Nephron (organoid): Measurements from ENCODE around the gene ASRGL1.
"Not testable (repeated sequence)": the region's sequence is repeated elsewhere in the genome, so short reads cannot be mapped to it uniquely, and the experiment has no call there.

ENCODE experiments used
- H3K27ac Mint-ChIP-seq, 3 experiments: 2 replicates each; pipeline ENCODE4 v1.8.0; 2020; ENCODE audit warnings: mixed read lengths in 3 of 3, mild to moderate bottlenecking in 2 of 3, moderate library complexity in 1 of 3
- H3K27me3 Mint-ChIP-seq: 2 replicates; pipeline ENCODE4 v1.8.0; 2021; ENCODE audit warnings: low read depth, mild to moderate bottlenecking, moderate library complexity, mixed read lengths
- H3K36me3 Mint-ChIP-seq: 2 replicates; pipeline ENCODE4 v1.8.0; 2020; ENCODE audit warnings: low read depth, mixed read lengths
- H3K4me1 Mint-ChIP-seq: 2 replicates; pipeline ENCODE4 v1.8.0; 2020; ENCODE audit warnings: mixed read lengths
- H3K4me3 Mint-ChIP-seq, 3 experiments: 2 replicates each; pipeline ENCODE4 v1.8.0; 2020; ENCODE audit warnings: mild to moderate bottlenecking in 3 of 3, mixed read lengths in 3 of 3, moderate library complexity in 2 of 3
- H3K9me3 Mint-ChIP-seq: 2 replicates; pipeline ENCODE4 v1.8.0; 2020; ENCODE audit warnings: mixed read lengths
- CTCF ChIP-seq, 3 experiments: fragments of 200-600 bp; sonication (generic); IDR thresholded peaks; one replicate each; pipeline ENCODE4 v1.5.0; 2021; ENCODE audit warnings: antibody characterized with exemption in 3 of 3; ENCODE audit not compliant: unreplicated experiment in 3 of 3

The ASRGL1 gene

DNA sequence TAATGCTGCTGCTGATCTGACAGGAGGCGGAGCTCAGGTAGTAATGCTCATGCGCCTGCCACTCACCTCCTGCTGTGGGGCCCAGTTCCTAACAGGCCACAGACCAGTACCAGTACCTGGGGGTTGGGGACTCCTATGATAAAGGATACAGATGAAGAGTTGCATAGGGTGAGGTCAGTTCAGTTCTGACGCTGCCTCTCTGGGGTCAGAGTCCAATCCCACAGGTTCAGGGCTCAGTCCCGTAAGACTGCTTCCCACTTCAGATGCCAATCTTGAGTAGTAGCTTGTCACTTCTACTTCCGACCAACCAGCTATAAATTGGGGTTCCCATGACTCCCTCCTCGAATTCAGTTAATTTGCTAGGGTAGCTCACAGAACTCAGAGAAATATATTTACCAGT, 8.6 kb downstream of the ASRGL1 start:
- H3K27ac Mint-ChIP-seq, result no peak overlapping the region
- H3K4me3 Mint-ChIP-seq, result no peak overlapping the region
- no peaks in the 10 kb centered on the region for H3K4me1 Mint-ChIP-seq

GRCh38 chr11:62352355-62353336, 15.4 kb downstream of the ASRGL1 start:
- TF ChIP-seq CTCF (IDR thresholded peaks at IDR 0.05; ENCODE audit: unreplicated experiment in 3 of 3), result no peak
- Mint-ChIP-seq H3K4me3 (no peak overlapping the region), H3K4me1 (no peaks in the 10 kb centered on the region), H3K27ac (no peak overlapping the region), H3K9me3 (no peaks in the 10 kb centered on the region), H3K27me3 (no peaks in the 10 kb centered on the region), H3K36me3 (peaks cover 3% of the 10 kb centered on the region)

More for the DNA sequence above, 8.6 kb downstream of the ASRGL1 start:
- no peaks in the 10 kb centered on the region for H3K9me3 Mint-ChIP-seq
- H3K27me3 Mint-ChIP-seq, result no peaks in the 10 kb centered on the region
- no peaks in the 10 kb centered on the region for H3K36me3 Mint-ChIP-seq
- no peak for TF ChIP-seq CTCF (IDR thresholded peaks at IDR 0.05; ENCODE audit: unreplicated experiment in 3 of 3)

DNA sequence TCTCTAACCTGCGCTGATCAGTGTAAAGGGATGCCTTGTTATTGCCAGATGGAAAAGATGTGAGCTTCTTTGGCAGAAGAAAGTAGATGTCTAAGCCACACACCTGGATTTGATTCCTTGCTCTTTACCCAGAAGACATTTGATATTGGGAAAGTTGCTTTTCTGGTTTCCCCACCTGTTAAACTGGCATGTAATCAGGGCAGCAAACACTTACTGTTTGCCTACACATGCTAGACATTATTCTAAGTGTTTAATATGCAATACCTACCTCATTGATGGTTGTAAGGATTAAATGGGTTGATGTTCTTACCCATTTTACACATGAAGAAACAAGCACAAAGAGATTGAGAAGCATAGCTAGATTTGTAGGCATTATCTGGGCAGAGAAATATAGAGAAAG, 16.6 kb downstream of the ASRGL1 start:
- no peaks in the 10 kb centered on the region for H3K9me3 Mint-ChIP-seq
- no peak for TF ChIP-seq CTCF (IDR thresholded peaks at IDR 0.05; ENCODE audit: unreplicated experiment in 3 of 3)
- H3K27ac Mint-ChIP-seq, result no peak overlapping the region
- no peak overlapping the region for H3K4me3 Mint-ChIP-seq
- no peaks in the 10 kb centered on the region for H3K27me3 Mint-ChIP-seq
- no peaks in the 10 kb centered on the region for H3K4me1 Mint-ChIP-seq
- peaks cover 7% of the 10 kb centered on the region for H3K36me3 Mint-ChIP-seq

GRCh38 chr11:62358273-62358672, 21.0 kb downstream of the ASRGL1 start:
- Mint-ChIP-seq H3K4me1 (no peaks in the 10 kb centered on the region), H3K27ac (no peak overlapping the region), H3K36me3 (peaks cover 7% of the 10 kb centered on the region), H3K4me3 (no peak overlapping the region), H3K9me3 (no peaks in the 10 kb centered on the region), H3K27me3 (no peaks in the 10 kb centered on the region)
- no peak for TF ChIP-seq CTCF (IDR thresholded peaks at IDR 0.05; ENCODE audit: unreplicated experiment in 3 of 3)

DNA sequence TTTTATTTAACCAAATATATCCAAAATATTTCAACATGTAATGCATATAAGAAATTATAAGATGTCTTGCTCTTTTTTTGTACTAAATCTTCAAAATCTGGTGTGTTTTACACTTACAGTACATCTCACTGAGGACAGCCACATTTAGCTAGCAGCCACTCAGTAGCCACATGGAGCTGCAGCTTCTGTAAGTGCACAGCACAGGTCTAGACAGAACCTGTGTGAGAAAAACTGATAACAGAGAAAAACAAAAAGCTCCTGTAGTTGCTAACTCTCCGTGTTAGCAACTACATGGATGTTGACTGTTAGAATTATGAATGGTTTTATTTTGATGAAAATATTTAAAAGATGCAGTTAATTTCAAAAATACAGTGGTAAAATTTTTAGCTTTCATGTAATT, 22.2 kb downstream of the ASRGL1 start:
- Mint-ChIP-seq H3K4me1 (no peaks in the 10 kb centered on the region), H3K27me3 (no peaks in the 10 kb centered on the region), H3K36me3 (peaks cover 7% of the 10 kb centered on the region), H3K9me3 (no peaks in the 10 kb centered on the region), H3K4me3 (no peak overlapping the region), H3K27ac (no peak overlapping the region)
- TF ChIP-seq CTCF (IDR thresholded peaks at IDR 0.05; ENCODE audit: unreplicated experiment in 3 of 3), result no peak

GRCh38 chr11:62360685-62361084, 23.4 kb downstream of the ASRGL1 start:
- H3K4me3 Mint-ChIP-seq, result no peak overlapping the region
- H3K9me3 Mint-ChIP-seq, result no peaks in the 10 kb centered on the region
- H3K4me1 Mint-ChIP-seq, result no peaks in the 10 kb centered on the region
- no peaks in the 10 kb centered on the region for H3K27me3 Mint-ChIP-seq
- H3K36me3 Mint-ChIP-seq, result peaks cover 7% of the 10 kb centered on the region
- H3K27ac Mint-ChIP-seq, result no peak overlapping the region
- TF ChIP-seq CTCF (IDR thresholded peaks at IDR 0.05; ENCODE audit: unreplicated experiment in 3 of 3), result no peak

GRCh38 chr11:62368861-62369477, 31.7 kb downstream of the ASRGL1 start:
- peak overlapping the region in 1 of 3 experiments; percentile 20 for H3K27ac Mint-ChIP-seq
- H3K36me3 Mint-ChIP-seq, result not testable (repeated sequence)

More at GRCh38 chr11:62368861-62369477, 31.7 kb downstream of the ASRGL1 start:
- not testable (repeated sequence) for H3K9me3 Mint-ChIP-seq, H3K4me3 Mint-ChIP-seq, H3K4me1 Mint-ChIP-seq, H3K27me3 Mint-ChIP-seq
